ENCODE measurements around the gene SLC7A10. TPM values are rescaled to one million over a fixed set of nuclear protein-coding genes. Genes with fewer than 3 reads are reported as not detected.
A peak's percentile ranks its signal among the peaks of the same experiment; 100 is the strongest.
"Not testable (repeated sequence)": the region's sequence is repeated elsewhere in the genome, so short reads cannot be mapped to it uniquely, and the experiment has no call there.

SLC7A10 gene
- total RNA-seq, 1 donor from 2014 or later, result not detected

- DNase-seq (ENCODE audit: low read depth in 2 of 2), result no peak
These were observed 13.7 kb upstream of the SLC7A10 start for GRCh38 chr19:33239223-33239975.

DNA sequence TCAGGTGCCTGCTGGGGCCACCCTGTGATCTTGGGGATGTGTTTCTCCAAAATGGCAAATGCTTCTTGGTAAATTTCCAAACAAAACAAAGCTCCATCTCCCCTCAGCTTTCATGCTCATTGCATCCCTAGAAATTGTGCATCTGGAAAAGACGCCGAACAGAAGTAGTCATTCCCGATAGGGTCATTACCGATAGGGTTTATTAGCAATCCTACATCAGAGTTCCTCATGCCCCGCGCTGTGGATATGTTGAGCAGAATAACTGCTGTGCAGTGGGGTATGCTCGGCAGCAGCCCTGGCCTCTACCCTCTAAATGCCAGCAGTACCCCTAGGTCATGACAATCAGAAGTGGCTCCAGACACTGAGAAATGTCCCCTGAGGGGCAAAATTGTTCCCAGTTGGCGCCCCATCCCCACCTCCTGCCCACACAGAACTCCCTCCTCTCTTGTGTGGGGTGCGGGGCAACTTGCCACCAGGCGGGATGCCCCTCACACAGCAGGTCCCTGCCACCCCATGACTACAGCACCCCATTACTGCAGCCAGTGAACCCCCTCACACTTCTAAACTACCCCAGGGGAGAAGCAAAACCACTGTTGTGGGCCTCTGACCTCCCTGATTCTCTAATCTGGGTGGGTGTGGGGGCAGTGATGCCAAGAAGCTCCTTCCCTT is 13.0 kb upstream of the SLC7A10 start:
- DNase-seq (ENCODE audit: low read depth in 2 of 2), result no peak

DNA sequence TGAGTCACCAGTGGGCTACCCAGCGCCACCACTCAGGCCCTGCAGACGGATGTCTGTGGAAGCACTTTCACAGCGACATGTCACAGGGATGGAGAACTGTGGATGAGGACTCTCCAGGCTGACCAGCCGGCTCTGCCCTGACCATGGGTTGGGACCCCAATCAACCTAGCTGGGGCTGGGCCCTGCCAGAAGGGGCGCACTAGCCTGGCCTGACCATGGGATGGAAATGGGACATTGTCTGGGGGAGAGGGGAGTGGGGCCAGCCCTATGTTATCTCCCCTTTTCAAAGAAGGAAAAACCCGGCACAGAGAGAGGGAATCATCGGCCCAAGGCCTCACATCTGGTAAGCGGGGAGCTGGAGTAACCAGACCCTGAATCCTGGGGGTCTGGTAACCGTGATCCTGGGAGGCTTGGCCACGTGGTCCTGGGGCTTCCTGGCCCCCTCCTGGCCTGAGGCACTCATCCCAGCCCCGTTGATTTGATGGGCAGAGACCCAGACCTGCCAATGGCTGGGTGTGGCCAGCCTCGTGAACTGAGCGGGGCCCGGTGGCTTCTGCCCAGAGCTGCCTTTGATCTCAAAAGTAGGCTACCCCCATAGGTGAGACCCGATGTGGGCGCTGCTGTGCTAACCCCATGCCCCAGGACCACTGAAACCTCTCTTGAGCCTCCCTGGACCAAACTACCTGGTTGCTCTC is 11.2 kb upstream of the SLC7A10 start:
- no peak for DNase-seq (ENCODE audit: low read depth in 2 of 2)

DNA sequence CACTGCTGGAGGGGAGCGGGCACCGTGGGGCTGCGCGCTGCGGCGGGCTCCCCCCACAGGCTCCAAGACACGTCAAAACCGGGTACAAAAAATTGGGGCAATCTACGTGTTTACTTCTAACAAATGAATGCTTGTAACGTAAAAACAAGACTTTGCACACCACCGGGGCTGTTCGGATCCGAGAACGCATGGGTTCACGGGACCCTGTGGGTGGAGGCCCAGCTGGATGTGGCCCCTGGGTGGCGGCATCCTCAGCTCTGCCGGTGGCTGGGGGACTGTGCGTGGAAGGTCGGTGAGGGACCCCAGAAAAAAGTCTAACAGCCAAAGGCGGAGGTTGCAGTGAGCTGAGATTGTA is 10.3 kb upstream of the SLC7A10 start:
- no peak for DNase-seq (ENCODE audit: low read depth in 2 of 2)

GRCh38 chr19:33235269-33235995 is 9.8 kb upstream of the SLC7A10 start:
- peak; percentile 67 to 81 for DNase-seq (ENCODE audit: low read depth in 2 of 2)

GRCh38 chr19:33234736-33235135 is 9.1 kb upstream of the SLC7A10 start:
- DNase-seq (ENCODE audit: low read depth in 2 of 2), result no peak

DNA sequence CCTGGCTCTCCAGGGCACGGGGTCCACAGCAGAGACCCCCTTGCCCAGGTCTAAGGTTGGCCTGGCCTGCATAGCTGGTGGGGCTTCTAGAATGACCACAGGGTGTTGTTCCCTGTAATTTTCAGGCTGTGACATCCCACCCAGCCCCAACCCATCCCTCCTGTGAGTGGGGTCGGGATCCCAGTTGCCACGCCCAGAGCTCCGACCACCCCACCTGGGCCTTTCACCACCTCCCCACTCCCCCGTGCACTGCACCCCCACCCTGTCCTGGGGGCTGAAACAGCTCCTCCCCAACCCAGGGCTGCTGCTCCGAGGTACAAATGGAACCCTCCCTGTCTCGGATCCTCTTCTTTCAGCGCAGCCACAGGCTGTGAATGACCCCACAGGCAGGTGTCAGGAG is 8.4 kb upstream of the SLC7A10 start:
- no peak for DNase-seq (ENCODE audit: low read depth in 2 of 2)

DNA sequence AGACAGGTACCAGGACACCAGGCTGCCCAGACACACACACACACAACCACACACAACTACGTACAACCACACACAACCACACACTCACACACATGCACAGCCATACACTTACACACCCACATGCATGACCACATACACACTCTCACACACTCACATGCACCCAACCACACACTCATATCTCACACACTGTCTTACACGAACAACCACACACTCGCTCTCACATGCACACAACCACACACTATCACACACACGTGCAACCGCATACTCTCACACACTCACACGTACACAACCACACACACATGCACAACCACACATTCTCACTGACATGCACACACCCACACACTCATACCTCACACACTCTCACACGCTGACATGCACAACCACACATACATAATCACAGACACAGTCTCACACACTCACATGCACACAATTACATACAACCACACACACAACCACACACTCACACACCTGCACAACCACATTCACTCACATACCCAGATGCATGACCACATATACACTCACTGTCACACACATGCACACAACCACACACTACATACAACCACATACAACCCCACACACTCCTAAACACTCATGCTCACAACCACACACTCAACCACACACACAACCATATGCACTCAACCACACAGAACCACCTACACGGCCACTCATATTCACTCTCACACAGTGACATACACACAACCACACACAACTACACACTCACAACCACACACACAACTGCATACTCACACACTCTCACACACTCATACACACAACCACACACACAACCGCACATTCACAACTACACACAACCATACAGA is 7.6 kb upstream of the SLC7A10 start:
- DNase-seq (ENCODE audit: low read depth in 2 of 2), result no peak

GRCh38 chr19:33232656-33233055 is 7.0 kb upstream of the SLC7A10 start:
- DNase-seq (ENCODE audit: low read depth in 2 of 2), result no peak

DNA sequence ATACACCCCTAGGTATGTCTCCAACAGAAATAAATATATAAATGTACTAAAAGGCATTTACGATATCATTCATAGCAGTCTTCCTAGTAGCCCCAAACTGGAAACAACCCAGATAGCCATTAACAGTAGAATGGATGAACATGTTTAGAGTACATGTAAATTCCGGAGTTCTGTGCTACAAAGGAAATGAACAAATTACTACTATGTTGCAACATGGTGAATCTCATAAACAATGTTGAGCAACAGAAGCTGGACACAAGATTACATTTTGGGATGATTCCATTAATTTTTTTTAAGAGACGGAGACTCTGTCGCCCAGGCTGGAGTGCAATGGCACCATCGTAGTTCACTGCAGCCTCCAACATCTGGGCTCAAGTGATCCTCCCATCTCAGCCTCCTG is 5.9 kb upstream of the SLC7A10 start:
- DNase-seq (ENCODE audit: low read depth in 2 of 2), result no peak

DNA sequence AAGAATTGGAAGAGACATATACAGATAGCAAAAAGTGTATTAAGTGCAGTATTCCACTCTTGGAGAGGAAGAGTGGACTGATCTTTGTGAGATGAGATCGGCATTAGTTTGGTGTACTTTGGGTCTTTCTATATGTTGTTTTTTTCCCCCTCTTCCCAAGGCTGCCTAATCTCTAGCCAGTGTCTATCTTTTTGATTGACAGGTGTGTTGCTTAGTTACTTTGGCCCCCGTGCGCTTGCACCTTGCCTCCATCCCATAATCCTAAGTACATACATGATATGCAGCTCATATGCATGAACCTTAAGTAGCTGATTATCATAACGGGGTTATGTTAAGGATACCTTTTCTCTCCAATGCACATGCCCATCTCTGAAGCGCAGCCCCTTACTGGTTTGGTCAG is 4.3 kb upstream of the SLC7A10 start:
- no peak for DNase-seq (ENCODE audit: low read depth in 2 of 2)

- no peak for DNase-seq (ENCODE audit: low read depth in 2 of 2)
These were observed 2.4 kb upstream of the SLC7A10 start for GRCh38 chr19:33227870-33228599.

- DNase-seq (ENCODE audit: low read depth in 2 of 2), result no peak
These were observed 1.6 kb upstream of the SLC7A10 start for GRCh38 chr19:33227242-33227650.

DNA sequence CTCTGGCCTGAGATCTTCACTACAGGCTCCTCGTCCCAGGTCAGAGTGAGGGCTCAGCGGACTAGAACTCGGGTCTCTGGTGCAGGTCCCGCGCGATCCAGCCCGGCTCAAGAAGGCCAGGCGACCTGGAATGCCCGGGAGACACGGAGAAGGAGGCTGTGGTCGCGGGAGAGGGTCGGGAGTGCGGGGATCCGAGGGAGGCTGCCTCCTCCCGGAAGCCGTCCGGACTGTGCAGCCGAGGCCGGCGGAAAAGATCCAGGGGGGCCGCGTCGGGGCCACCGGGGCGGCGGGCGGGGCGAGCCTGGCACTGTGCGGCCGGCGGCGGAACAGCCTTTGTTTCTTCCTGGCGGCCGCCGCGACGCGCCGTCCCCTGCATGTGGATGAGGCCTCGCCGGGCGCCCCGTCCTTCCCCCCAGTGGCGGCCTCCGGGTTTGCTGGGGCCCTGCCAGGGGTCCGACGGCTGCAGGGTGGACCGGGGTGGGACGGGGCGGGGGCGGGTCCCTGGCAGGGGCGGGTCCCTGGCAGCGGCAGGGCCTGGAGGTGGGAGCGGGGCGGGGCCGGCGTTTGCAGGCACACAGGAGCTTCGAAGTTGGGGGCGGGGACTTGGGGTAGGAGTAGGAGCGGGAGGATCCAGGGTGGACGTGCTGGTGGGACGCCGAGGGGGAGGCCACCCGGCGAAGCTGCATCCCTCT is 1.0 kb upstream of the SLC7A10 start:
- DNase-seq (ENCODE audit: low read depth in 2 of 2), result peak in 1 of 2 donors; percentile 13

- no peak for DNase-seq (ENCODE audit: low read depth in 2 of 2)
These were observed 774 bp downstream of the SLC7A10 start for GRCh38 chr19:33224694-33225457.

GRCh38 chr19:33222255-33222654 is 3.4 kb downstream of the SLC7A10 start:
- not testable (repeated sequence) for DNase-seq (ENCODE audit: low read depth in 2 of 2)

GRCh38 chr19:33221638-33222037 is 4.0 kb downstream of the SLC7A10 start:
- DNase-seq (ENCODE audit: low read depth in 2 of 2), result no peak

DNA sequence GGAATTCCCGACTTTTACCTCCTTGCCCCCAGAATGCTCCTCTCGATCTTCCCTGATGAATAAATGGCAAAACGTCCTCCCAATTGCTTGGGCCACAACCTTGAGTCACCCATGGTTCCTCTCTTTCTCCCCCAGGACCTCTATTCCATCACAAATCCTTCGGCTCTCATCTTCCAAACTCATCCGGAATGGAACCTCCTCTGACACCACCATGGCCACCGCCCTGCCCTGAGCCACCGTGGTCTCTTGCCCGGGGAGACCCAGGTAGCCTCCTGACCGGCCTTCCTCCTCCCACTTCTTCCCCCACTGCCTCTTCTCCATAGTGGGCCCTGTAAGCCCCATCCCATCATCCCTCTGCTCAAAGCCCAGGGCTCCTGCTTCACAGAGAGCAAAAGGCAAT is 4.9 kb downstream of the SLC7A10 start:
- no peak for DNase-seq (ENCODE audit: low read depth in 2 of 2)

DNA sequence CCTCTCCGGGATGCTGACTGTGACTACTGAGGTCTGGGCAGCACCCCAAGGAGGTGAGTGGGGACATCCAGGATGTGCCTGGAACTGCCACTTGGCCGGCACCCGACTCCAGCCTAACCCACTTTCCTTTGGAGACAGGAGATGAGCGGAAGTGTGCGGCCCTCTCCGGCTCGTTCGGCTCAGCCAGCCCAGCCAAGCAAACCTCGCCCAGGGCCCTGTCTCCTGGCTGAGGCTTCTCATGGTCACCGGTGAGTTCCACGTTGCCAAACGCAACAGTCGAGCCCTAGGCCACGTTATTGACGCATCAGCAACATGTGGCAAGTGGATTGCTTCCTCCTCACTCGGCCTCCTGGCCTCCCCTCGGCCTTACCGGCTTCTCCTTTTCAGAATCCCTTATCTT is 5.5 kb downstream of the SLC7A10 start:
- no peak for DNase-seq (ENCODE audit: low read depth in 2 of 2)

Data from lung microvascular endothelial cell (primary cell).